Jurkat, Clone E6-1 (cell line): ENCODE data around the gene SSBP2.
"Not testable (repeated sequence)": the region's sequence is repeated elsewhere in the genome, so short reads cannot be mapped to it uniquely, and the experiment has no call there.

Experiments used
- DNase-seq: peaks from one replicate; pipeline ENCODE4 v3.0.0-alpha.2; 2011; ENCODE audit warnings: low read depth, low spot score
- H3K4me3 ChIP-seq: 2 replicates; pipeline ENCODE4 v1.5.1; 2011; ENCODE audit warnings: mild to moderate bottlenecking, low read length, control low read depth, moderate library complexity

The SSBP2 gene

GRCh38 chr5:81694726-81695125, 56.2 kb downstream of the SSBP2 start:
- no peak overlapping the region for H3K4me3 ChIP-seq
- DNase-seq: no peak

GRCh38 chr5:81688215-81688614, 62.7 kb downstream of the SSBP2 start:
- DNase-seq: no peak
- no peak overlapping the region for H3K4me3 ChIP-seq

DNA sequence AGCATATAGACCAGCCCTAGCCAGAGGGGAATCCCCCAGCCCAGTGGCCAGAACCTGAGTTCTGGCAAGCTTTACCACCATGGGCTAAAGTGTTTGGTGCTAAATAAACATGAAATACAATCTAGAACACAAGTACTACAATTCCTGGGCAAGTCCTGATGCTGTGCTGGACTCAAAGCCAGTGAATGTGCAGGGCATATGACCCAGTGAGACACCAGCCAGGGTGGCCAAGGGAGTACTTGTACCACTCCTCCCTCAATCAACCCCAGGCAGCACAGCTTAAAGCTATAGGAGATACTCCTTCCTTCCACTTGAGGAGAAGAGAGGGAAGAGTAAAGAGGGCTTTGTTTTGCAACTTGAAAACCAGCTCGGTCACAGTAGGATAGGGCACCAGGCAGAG, 63.6 kb downstream of the SSBP2 start:
- H3K4me3 ChIP-seq: no peak overlapping the region
- DNase-seq: no peak

DNA sequence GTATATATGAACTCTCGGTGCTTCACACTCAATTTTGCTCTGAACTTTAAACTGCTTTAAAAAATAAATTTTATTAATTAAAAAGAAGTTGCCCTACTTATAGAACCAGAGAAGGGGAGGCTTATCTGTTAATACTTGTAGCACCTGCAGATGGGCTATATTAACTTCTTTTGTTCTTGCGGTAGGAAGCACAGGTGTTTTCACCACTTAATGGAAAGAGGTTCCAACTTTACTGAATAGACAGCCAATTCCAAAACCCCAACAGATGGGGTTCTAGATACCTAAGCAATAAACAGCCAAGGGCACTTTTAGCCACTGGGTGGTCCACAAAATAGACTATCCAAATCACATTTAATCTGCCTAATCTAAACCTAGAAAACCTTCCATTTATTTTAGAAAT, 65.4 kb downstream of the SSBP2 start:
- peak; percentile 94 for DNase-seq
- no peak overlapping the region for H3K4me3 ChIP-seq

DNA sequence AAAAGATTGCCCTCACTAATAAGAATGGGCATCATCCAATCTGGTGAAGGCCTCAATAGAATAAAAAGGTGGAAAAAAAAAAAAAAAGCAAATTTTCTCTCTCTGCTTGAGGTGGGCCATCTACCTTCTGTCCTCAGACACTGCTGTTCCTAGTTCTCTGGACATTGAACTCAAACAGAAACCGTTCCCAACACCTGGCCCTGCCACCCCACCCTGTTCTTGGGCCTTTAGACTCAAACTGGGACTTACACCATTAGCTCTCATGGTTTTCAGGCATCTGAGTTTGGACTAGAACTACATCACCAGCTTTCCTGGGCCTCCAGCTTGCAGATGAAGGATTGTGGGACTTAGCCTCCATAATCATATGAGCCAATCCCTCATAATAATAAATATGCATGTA, 71.0 kb downstream of the SSBP2 start:
- no peak for DNase-seq
- no peak overlapping the region for H3K4me3 ChIP-seq

DNA sequence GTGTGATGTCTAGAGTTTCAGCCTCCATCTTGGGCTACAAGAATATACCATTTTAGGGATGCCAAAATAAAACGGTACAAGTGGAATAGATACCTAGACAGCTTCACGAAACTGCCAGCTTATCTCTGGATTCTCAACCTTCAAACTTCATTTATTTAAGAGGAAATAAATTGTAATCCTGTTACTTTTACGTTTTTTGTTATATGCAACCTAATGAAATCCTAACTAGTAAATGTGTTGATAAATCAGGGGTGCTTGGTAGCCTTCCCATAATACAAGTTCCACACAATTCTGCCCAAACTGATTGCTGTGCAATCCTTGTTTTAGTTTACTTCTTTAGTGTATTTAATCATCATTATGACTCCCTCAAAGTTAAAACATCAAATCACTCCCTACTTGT, 75.5 kb downstream of the SSBP2 start:
- no peak for DNase-seq
- H3K4me3 ChIP-seq: no peak overlapping the region

DNA sequence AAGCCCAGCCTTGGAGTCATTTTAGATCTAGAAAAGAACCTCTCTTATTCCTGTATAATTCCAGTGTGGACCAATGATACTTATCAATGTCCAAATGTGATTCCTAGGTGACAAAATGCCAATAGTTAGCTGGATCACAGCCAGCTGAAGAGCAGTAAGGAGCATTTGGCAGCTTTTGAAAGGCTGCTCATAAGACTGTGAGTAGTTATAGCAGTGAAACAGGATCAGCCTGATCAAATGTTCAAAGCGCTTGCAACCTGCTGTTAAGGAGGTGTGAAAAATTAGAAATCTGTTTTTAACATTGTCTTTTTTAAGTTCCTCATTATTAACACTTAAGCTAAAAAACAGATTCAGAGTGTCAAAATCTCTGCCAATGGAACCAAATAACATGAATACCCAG, 85.1 kb downstream of the SSBP2 start:
- H3K4me3 ChIP-seq: no peak overlapping the region

DNA sequence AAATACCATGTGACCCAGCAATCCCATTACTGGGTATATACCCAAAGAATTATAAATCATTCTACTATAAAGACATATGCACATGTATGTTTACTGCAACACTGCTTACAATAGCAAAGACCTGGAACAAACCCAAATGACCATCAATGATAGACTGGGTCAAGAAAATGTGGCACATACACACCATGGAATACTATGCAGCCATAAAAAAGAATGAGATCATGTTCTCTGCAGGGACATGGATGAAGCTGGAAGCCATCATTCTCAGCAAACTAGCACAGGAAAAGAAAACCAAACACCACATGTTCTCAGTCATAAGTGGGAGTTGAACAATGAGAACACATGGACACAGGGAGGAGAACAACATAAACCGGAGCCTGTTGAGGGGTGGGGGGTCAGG, 90.3 kb downstream of the SSBP2 start:
- not testable (repeated sequence) for DNase-seq, H3K4me3 ChIP-seq

More for the DNA sequence above, 85.1 kb downstream of the SSBP2 start:
- DNase-seq: no peak

DNA sequence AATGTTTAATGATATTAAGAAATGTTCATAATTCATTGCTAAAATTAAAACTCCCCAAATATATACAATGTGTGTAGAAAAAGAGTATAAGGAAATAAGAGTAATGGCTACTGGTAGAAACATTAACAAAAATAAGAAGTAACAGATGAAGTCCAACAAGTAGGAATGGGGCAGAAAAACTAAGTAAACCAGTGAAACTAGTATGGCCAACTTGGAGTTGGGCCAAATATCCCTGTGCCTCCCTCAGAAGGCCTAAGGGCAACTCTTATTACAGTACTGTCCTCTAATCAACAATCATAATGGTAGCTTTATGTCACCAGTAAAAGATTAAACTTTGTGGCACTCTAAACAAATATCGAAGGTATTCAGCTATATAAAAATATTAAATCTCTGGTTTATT, 93.5 kb downstream of the SSBP2 start:
- no peak overlapping the region for H3K4me3 ChIP-seq
- no peak for DNase-seq

- DNase-seq: no peak
- no peak overlapping the region for H3K4me3 ChIP-seq
Measured at GRCh38 chr5:81656783-81657182, 94.1 kb downstream of the SSBP2 start.

GRCh38 chr5:81650987-81651386, 99.9 kb downstream of the SSBP2 start:
- DNase-seq: no peak
- H3K4me3 ChIP-seq: no peak overlapping the region

DNA sequence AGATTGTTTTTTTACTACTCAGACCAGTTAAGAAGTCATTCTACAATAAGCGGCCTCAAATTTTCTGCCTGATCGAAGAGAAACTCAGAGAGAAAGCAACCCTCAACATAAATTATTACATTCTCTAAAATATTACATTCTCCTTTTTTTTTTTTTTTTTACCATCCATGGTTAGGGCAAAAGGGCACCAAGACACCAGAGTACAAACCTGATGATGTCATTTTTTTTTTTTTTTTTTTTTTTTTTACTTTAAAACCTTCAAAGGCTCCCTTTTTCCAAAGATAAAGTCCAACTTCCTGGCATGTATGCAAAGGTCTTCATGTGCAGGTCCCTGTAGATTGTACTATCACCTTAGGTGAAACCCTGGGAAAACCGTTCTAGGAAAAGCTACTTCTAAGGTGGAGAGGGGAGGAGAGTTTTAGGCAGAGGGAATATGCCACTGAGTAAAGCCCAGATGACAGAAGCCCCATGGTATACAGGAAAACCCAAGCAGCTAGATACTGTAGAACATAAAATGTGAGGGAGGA, 104.4 kb downstream of the SSBP2 start:
- DNase-seq: no peak
- no peak overlapping the region for H3K4me3 ChIP-seq

DNA sequence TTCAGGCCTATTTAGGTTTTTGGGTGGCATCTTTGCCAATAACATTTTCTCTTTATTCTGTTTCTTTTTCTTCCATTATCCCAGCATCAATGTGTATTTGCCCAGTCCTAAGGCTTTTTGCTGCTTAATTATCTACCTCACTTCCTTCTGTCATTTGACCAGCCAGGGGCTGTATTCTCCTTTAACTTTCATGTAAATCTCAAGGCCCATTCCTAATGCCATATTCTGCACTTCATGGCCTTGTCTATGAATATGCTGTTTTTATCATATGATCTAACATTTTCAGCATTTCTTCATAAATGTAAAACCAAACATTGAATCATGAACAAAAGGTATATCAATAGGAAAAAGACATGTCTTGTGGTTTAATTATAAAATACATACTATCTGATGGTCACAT, 108.7 kb downstream of the SSBP2 start:
- DNase-seq: no peak
- H3K4me3 ChIP-seq: no peak overlapping the region

DNA sequence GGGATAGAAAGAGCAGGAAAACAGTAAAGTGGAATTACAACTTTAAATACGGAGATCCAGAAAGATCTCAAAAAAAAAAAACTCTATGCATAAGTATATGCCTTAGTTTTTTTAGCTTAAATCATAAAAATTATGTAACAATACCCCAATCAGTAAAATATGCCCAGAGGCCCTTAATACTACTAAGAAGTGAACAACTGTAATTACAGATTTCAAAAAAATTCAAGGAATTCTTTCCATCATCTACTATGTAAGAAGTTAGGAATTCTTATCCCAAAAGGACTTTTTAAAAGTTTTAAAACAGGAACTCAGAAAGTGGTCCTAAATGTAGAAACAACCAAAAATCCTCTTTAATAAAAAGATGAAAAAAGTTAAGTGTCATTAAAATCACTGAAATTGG, 111.3 kb downstream of the SSBP2 start:
- no peak for DNase-seq
- H3K4me3 ChIP-seq: no peak overlapping the region

DNA sequence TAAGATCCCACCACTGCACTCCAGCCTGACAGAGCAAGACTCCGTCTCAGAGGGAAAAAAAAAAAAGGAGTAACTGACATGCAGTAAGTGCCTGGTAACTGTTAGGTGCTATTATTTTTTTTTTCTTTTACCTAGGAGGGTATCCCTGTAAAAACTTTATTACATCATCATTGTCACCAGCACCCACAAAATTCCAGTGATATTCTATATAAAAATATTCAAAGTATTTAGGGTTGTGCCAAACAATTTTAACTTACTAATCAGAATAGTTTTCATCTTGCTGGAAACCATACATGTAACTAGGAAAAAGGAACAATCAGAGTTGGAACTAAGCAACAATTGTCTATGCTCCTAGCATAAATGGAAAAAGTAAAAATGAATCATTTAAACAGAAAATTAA, 112.4 kb downstream of the SSBP2 start:
- no peak overlapping the region for H3K4me3 ChIP-seq
- DNase-seq: no peak

DNA sequence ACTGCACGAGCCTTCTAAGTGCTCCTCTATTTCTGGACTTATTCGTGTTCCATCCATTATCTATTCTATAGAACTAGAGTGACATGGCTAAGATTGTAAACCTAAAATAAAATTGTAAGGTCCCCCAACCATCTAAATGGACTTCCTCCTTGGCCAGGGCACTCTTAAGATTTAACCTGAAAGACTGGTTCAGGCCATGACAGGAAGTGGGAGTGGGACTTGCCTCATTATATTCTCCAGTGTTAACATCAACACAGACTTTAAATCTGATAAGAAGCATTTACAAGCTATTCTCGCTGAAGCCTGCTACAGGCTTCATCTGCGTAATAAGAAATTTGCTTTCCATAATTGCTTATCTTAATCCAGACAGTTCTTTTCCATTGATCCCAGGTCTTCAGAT, 117.0 kb downstream of the SSBP2 start:
- DNase-seq: peak; percentile 77
- H3K4me3 ChIP-seq: peak overlapping the region; percentile 5

DNA sequence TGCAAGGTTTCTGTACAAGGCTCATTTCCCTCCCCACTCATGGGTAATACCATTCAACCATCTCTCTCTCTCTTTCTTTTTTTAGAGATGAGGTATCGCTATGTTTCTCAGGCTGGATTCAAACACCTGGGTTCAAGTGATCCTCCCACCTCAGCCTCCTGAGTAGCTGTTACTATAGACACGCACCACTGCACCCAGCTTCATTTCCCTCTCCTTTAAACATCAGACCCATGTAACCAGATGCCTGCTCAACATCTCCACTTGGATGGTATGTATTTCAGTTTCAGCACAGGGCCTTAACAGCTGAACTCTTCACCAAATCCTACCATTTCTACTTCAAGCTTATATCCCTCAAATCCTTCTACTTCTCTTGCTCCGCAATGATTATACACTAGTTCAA, 117.4 kb downstream of the SSBP2 start:
- H3K4me3 ChIP-seq: no peak overlapping the region; the same call in none of the 2 replicates
- peak; percentile 82 for DNase-seq

DNA sequence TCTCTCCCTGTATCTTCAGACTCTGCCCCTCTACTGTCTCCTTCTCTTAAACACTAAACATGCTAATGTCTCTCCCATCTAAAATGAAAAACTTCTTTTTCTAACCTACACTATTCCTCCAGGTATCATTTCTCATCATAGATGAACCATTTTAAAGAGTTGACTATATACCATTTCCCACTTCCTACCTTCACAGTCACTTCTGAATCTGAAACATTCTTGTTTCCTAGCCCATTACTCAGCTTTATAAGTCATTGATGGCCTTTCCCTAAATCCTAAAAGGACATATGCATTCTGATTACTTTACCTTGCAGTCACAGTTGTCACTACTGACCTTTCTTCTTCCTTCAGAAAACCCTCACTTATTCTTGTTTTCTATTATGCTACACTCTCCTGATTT, 118.2 kb downstream of the SSBP2 start:
- no peak overlapping the region for H3K4me3 ChIP-seq
- DNase-seq: no peak

GRCh38 chr5:81631621-81632020, 119.3 kb downstream of the SSBP2 start:
- peak overlapping the region; percentile 19 for H3K4me3 ChIP-seq
- DNase-seq: no peak

DNA sequence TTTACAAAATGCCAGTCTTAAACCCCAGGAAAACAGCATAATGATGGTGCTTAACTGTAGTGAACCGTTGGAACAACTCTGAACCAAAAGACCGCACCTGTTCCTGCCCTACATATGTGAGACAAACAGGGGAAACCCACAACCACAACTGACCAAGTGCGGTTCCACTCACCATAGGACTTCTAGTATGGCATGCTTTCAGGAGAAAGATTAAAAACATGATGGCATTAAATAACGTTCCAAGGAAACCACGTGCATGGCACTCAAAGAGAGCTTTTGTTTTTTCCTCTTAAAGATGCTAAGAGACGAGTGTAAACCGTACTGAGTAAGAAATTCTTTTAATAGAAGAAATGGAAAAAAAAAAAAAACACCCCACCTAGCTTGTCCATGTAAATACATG, 119.8 kb downstream of the SSBP2 start:
- peak; percentile 100 for DNase-seq
- peak overlapping the region; percentile 19 for H3K4me3 ChIP-seq

DNA sequence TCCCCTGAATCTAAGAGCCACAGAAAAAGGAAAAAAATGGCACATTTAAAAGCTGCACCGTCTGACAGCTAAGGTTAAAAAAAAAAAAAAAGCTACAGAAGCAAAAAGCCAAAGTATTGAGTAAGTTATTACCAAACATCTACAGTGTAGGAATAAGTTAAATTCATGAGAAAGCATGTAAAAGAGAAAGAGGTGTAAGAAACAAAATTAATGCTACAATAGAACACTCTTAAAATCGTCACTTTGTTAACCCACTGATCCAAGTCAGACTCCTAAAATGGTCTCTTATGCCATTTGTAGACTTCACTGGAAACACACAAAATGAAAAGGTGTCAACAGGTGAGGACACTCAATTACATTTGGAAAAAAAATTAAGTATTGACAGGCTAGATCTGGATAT, 120.2 kb downstream of the SSBP2 start:
- H3K4me3 ChIP-seq: peak overlapping the region; percentile 4; the same call in 1 of the 2 replicates
- no peak for DNase-seq

DNA sequence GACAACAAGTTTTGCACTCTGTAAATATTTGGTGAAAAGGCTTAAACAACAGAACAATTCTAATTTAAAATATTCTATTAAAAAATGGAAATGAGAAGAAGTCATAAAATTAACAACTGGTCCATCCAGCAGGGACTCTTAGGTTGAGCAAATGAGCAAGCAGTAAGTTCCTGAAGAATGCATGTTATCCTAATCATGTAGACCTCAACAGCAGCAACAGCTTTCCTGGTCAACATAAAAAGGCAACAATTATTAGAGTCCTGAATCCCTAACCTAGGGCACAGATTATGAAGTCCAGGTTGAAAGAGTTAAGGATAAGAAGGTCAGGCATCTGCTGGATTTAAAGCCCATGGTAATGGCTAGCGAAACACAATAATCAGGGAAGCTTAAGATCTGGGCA, 120.9 kb downstream of the SSBP2 start:
- DNase-seq: no peak
- no peak overlapping the region for H3K4me3 ChIP-seq
